Measurements from ENCODE around the gene SCARB1.
A peak's percentile ranks its signal among the peaks of the same experiment; 100 is the strongest.

Gene SCARB1

DNA sequence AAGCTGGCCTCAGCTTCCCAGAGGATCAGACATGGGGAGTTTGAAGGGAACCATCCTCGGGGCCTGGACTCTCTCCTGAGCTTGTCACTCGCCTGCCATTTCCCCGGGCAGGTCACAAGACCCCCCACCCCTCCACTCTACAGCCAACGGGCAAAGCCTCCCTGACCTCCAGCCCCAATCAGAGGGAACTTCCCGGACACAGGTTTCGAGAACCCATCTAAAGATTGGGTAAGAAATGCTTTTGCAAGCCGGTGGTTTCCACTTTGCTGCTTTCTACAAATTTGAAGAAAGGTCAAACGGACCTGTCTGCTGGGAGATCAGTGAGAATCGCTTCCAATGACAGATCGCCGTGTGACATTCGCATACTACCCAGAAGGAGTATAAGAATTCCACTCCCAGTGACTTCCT, 89.6 kb downstream of the SCARB1 start:
- TF ChIP-seq FOXM1 (IDR thresholded peaks at IDR 0.05; ENCODE audit: borderline replicate concordance, low read depth) (no peak), RAD21 (IDR thresholded peaks at IDR 0.05; ENCODE audit: low read depth) (no peak), CEBPB (IDR thresholded peaks at IDR 0.05) (no peak), TAF1 (IDR thresholded peaks at IDR 0.05; ENCODE audit: low read depth) (no peak)

DNA sequence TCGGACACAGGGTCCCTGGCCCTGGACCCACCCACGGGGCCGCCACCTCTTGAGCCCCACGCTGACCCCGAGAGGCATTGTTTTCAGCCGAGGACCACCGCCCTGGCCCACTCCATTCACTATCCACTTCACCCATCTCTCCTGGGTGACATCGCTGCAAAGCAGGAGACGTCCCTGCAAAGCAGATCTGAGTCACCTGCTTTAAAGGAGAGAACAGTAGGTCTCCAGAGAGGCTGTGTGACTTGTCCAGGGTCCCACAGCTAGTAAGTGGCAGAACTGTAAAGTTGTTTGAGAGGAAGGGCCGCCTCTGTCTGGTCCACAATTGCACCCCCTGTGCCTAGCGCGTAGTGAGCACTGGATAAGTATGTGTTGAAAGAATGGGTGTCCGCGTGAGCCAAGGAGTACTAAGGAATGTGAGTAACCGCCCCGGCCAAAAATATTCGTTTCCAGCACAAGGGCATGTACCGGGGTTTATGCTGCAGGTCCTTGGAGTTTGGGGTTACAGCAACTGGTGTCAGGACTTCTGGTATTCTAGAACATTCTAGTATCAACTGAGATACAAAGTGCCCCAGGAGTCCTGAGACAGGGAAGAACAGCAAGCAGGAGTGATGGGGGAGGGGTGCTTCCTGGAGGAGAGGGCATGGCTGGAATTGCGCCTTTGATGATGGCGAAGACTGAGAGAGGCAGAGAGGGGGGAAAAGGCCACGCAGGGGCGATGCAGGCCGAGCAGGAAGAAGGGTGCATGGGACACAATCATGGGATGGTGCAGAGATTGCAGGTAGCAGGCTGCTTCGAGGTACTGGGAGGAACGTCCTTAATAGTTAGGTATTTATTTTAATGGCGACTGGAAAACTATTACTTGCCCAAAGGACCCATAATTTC, 91.1 kb downstream of the SCARB1 start:
- TF ChIP-seq, protein P1, sequence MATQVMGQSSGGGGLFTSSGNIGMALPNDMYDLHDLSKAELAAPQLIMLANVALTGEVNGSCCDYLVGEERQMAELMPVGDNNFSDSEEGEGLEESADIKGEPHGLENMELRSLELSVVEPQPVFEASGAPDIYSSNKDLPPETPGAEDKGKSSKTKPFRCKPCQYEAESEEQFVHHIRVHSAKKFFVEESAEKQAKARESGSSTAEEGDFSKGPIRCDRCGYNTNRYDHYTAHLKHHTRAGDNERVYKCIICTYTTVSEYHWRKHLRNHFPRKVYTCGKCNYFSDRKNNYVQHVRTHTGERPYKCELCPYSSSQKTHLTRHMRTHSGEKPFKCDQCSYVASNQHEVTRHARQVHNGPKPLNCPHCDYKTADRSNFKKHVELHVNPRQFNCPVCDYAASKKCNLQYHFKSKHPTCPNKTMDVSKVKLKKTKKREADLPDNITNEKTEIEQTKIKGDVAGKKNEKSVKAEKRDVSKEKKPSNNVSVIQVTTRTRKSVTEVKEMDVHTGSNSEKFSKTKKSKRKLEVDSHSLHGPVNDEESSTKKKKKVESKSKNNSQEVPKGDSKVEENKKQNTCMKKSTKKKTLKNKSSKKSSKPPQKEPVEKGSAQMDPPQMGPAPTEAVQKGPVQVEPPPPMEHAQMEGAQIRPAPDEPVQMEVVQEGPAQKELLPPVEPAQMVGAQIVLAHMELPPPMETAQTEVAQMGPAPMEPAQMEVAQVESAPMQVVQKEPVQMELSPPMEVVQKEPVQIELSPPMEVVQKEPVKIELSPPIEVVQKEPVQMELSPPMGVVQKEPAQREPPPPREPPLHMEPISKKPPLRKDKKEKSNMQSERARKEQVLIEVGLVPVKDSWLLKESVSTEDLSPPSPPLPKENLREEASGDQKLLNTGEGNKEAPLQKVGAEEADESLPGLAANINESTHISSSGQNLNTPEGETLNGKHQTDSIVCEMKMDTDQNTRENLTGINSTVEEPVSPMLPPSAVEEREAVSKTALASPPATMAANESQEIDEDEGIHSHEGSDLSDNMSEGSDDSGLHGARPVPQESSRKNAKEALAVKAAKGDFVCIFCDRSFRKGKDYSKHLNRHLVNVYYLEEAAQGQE (IDR thresholded peaks at IDR 0.05; ENCODE audit: low read depth) = no peak
- TF ChIP-seq RAD21 (IDR thresholded peaks at IDR 0.05; ENCODE audit: low read depth) = no peak

DNA sequence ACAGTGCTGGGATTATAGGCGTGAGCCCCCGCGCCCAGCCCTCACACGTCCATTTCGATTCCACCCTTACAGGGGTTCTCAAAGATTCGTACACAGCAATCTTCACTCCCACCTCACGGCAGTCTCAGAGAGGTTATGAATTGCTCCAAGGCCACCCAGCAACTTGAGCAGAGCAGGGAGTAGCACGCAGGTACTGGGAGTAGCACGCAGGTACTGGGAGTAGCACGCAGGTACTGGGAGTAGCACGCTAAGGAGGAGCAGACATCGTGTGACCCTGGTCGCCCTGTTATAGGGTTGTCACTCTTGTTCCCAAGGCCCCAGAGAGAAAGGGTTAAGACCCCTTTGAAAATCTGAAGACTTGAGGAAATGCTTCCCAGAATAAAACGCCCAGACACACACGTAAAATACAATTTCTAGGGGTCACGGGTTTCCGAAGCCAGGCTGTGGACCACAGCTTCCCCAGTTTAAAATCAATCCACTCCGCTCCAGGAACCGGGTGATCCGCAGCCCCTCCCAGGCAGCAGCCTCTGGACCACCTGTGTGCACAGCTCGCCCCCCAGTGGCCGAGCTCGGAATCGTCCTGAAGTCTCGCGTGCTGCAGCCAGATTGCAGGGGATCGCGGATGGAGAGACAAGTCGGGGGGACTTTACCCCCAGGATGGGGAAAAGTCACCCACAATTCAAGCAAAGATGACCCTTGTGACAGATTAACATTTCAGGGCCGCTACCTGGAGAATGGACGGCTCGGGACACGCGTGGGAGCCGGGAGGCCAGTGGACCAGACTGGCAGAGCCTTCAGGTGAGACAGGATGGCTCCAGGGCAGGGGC, 92.0 kb downstream of the SCARB1 start:
- TF ChIP-seq, protein P2, sequence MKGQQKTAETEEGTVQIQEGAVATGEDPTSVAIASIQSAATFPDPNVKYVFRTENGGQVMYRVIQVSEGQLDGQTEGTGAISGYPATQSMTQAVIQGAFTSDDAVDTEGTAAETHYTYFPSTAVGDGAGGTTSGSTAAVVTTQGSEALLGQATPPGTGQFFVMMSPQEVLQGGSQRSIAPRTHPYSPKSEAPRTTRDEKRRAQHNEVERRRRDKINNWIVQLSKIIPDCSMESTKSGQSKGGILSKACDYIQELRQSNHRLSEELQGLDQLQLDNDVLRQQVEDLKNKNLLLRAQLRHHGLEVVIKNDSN (IDR thresholded peaks at IDR 0.05) = no peak
- no peak for TF ChIP-seq TAF1 (IDR thresholded peaks at IDR 0.05; ENCODE audit: low read depth)
- TF ChIP-seq EP300 (IDR thresholded peaks at IDR 0.05; ENCODE audit: borderline replicate concordance) = no peak
- no peak for TF ChIP-seq TCF12 (IDR thresholded peaks at IDR 0.05; ENCODE audit: low read depth)
- no peak for TF ChIP-seq CEBPB (IDR thresholded peaks at IDR 0.05)
- 0 out of 2 replicates have a peak, but pooled peaks have one; percentile 56 for TF ChIP-seq ZBTB7A (IDR thresholded peaks at IDR 0.05; ENCODE audit: low read depth)
- TF ChIP-seq RAD21 (IDR thresholded peaks at IDR 0.05; ENCODE audit: low read depth) = peak; percentile 99
- no peak for TF ChIP-seq FOXM1 (IDR thresholded peaks at IDR 0.05; ENCODE audit: borderline replicate concordance, low read depth)
- TF ChIP-seq, protein P1 (IDR thresholded peaks at IDR 0.05; ENCODE audit: low read depth) = no peak

DNA sequence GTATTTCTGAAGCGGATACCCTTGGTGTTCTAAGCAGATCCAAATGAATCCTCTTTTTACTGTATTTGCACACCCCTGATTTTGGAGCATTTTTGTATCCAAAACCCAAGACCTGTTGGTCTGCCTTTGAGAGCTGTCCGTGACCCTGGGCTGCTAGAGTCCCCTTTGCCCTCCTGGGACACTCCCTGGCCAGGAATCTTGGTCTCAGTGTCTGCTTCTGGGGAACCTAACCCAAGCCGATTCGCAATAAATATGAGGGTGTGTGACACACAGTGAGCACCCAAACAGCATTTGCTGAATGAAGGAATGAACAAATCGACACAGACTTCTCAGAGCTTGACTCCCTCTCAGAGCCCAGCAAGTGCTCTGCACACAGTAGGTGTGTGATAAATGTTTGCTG, 92.9 kb downstream of the SCARB1 start:
- TF ChIP-seq YY1 (IDR thresholded peaks at IDR 0.05; ENCODE audit: low read depth) (no peak), RAD21 (IDR thresholded peaks at IDR 0.05; ENCODE audit: low read depth) (no peak), TEAD4 (IDR thresholded peaks at IDR 0.05) (no peak), FOXM1 (IDR thresholded peaks at IDR 0.05; ENCODE audit: borderline replicate concordance, low read depth) (no peak), NFIC (IDR thresholded peaks at IDR 0.05) (no peak), TCF12 (IDR thresholded peaks at IDR 0.05; ENCODE audit: low read depth) (no peak), EGR1 (IDR thresholded peaks at IDR 0.05) (no peak), CEBPB (IDR thresholded peaks at IDR 0.05) (no peak), ZBTB7A (IDR thresholded peaks at IDR 0.05; ENCODE audit: low read depth) (no peak), EP300 (IDR thresholded peaks at IDR 0.05; ENCODE audit: borderline replicate concordance) (no peak)
- TF ChIP-seq, protein P2 (IDR thresholded peaks at IDR 0.05) = no peak
- TF ChIP-seq, protein P3, sequence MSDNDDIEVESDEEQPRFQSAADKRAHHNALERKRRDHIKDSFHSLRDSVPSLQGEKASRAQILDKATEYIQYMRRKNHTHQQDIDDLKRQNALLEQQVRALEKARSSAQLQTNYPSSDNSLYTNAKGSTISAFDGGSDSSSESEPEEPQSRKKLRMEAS (IDR thresholded peaks at IDR 0.05) = no peak
- TF ChIP-seq, protein P1 (IDR thresholded peaks at IDR 0.05; ENCODE audit: low read depth) = no peak

Measured in Ishikawa (cell line).